Adrenal gland (tissue), 12 donors: ENCODE measurements around the gene MAP3K14. TPM values are rescaled to one million over a fixed set of nuclear protein-coding genes. Genes with fewer than 3 reads are reported as not detected.

ENCODE experiments used
- DNase-seq, 7 donors: peaks; one replicate each; pipeline ENCODE4 v3.0.0-alpha.2; 2019 to 2020
- H3K27ac ChIP-seq, 5 donors: fragments of 200-600 bp; sonication (generic) in 4 of 5; 1 replicate in 3 of 5; 2 replicates in 2 of 5; pipeline versions ENCODE4 v1.5.1 to v1.8.0; 2016 to 2020; ENCODE audit warnings: mild to moderate bottlenecking in 1 of 5
- H3K27me3 ChIP-seq: fragments of 200-600 bp; 2 replicates; pipeline ENCODE4 v1.8.0; 2021
- H3K36me3 ChIP-seq, 2 donors: fragments of 200-600 bp; replicated peaks in 1 of 2; 1 replicate in 1 of 2; 2 replicates in 1 of 2; pipeline versions ENCODE4 v1.5.1 to v1.8.0; 2018 to 2022
- H3K4me1 ChIP-seq, 2 donors: fragments of 200-600 bp; replicated peaks in 1 of 2; 1 replicate in 1 of 2; 2 replicates in 1 of 2; pipeline versions ENCODE4 v1.5.1 to v1.8.0; 2018 to 2021
- H3K4me3 ChIP-seq, 4 donors: fragments of 200-600 bp; sonication (generic) in 3 of 4; one replicate each; pipeline ENCODE4 v1.5.1; 2016 to 2018
- H3K9me3 ChIP-seq, 3 donors: fragments of 200-600 bp; sonication (generic) in 1 of 3; replicated peaks in 1 of 3; 1 replicate in 2 of 3; 2 replicates in 1 of 3; pipeline versions ENCODE4 v1.5.1 to v1.8.0; 2016 to 2021
- POLR2A ChIP-seq, 2 donors: fragments of 450-650 bp; IDR thresholded peaks; one replicate each; pipeline ENCODE4 v1.6.1; 2017; ENCODE audit warnings: antibody characterized with exemption in 2 of 2, mild to moderate bottlenecking in 2 of 2, moderate library complexity in 1 of 2
- WGBS, 4 donors: extraction: QIAGEN DNeasy Blood & Tissue Kit in 2 of 4; methylation state at CpG; one replicate each; pipeline versions ENCODE4 v1.1.5 to v1.1.7; 2013 to 2017; 5-methylcytosine and 5-hydroxymethylcytosine counted together
- intact Hi-C, 2 donors: fragments of 100-400 bp; cut with DNase I; formaldehyde crosslinking; loops; one replicate each; pipeline versions ENCODE4 v1.14.1 to v1.15.0; 2022 to 2023
- polyA plus RNA-seq, 3 donors: library from polyadenylated mRNA; stranded (reverse); fragments of 200-250 nt in 2 of 3; fragments of 350-450 nt in 1 of 3; fragmentation: Illumina TruSeq in 1 of 3; extraction: RNeasy Lipid Tissue Mini Kit (QIAGEN cat#74804) in 1 of 3; gene quantifications; one replicate each; pipeline ENCODE4 v1.2.3, GENCODE V29; 2013 to 2014
- total RNA-seq, 9 donors: library from RNA; depleted of rRNA in 4 of 9; stranded (reverse); fragments of >200 nt in 4 of 9; fragments of 120-200 nt in 1 of 9; fragmentation: NEBNext Ultra II Directional in 1 of 9; extraction: Animal tissue kit (Norgen Biotek cat#: 25700) in 1 of 9; gene quantifications; one replicate each; pipeline versions ENCODE4 v1.1.0 to v1.2.4, GENCODE V29; 2013 to 2023
- TF ChIP-seq, protein P1 (sequence below), 6 experiments: fragments of 450-650 bp in 4 of 6; fragments of 200-600 bp in 2 of 6; sonication (generic) in 1 of 6; IDR thresholded peaks; 1 replicate in 5 of 6; 2 replicates in 1 of 6; pipeline versions ENCODE4 v1.5.1 to v1.8.0; 2016 to 2021; ENCODE audit warnings: antibody characterized with exemption in 6 of 6, mild to moderate bottlenecking in 2 of 6, moderate library complexity in 1 of 6
- donor health status: healthy with polysubstance abuse.
- donor health status: Bipolar disorder and iron deficiency.
- donor health status: DM: yes; HTN: yes; CAD: no.
- donor health status: DM: no; HTN: no; CAD: no.
- donor health status: DM: no; HTN: no; CAD: no.
- donor health status: DM: yes; HTN: yes; CAD: no.

The MAP3K14 gene
- total and polyA plus RNA-seq, 12 donors = 2.4 to 14.7 (median 7.2) TPM

GRCh38 chr17:45299361-45299760 is 17.5 kb downstream of the MAP3K14 start:
- intact Hi-C loops = no loop called here

DNA sequence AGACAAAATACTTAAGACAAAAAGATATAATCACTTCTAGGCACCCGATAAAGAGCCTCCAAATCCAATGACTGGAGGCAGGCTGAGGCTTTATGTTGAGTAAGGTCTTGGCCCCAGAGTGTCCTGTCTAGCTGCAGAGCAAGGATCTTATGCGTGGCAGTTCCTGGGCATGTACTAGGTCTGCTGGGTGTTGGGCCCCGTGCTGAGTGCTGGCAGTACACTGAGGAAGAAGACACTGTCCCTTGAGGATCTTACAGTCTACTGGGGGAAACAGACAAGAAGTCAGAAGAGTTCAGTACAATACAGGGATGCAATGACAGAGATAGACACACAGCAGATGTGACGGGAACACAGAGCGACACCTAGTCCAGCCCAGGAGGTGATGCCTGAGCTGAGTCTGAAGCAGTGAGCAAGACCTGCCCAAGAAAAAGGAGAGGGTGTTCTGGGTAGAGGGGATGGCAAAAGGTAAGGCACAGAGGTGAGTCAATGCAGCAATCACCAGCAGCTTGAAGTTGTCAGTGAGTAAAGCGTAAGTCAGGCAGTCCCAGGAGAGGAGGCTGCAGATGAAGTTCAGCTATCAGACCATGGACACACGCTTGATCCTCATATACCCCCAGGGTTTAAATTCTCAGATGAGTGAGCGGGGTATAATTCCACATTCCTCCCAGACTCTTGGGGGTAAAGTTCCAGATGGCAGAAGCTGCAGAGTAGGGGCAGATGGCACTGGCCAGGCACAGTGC is 18.1 kb downstream of the MAP3K14 start:
- Histone ChIP-seq H3K9me3 (no peaks in the 10 kb centered on the region), H3K27ac (peak overlapping the region in 2 of 5 donors; percentile 49 to 57), H3K27me3 (no peaks in the 10 kb centered on the region), H3K36me3 (no peaks in the 10 kb centered on the region), H3K4me1 (peaks cover 25 to 78% of the 10 kb centered on the region in 2 donors), H3K4me3 (no peak overlapping the region)
- intact Hi-C loops = no loop called here
- no peak for TF ChIP-seq POLR2A (IDR thresholded peaks at IDR 0.05)
- TF ChIP-seq, protein P1, sequence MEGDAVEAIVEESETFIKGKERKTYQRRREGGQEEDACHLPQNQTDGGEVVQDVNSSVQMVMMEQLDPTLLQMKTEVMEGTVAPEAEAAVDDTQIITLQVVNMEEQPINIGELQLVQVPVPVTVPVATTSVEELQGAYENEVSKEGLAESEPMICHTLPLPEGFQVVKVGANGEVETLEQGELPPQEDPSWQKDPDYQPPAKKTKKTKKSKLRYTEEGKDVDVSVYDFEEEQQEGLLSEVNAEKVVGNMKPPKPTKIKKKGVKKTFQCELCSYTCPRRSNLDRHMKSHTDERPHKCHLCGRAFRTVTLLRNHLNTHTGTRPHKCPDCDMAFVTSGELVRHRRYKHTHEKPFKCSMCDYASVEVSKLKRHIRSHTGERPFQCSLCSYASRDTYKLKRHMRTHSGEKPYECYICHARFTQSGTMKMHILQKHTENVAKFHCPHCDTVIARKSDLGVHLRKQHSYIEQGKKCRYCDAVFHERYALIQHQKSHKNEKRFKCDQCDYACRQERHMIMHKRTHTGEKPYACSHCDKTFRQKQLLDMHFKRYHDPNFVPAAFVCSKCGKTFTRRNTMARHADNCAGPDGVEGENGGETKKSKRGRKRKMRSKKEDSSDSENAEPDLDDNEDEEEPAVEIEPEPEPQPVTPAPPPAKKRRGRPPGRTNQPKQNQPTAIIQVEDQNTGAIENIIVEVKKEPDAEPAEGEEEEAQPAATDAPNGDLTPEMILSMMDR (IDR thresholded peaks at IDR 0.05) = no peak
- no peak for DNase-seq
- 87 to 92% (median 91%) methylated on average over 8 of the region's 8 CpGs for WGBS, 4 donors

More at GRCh38 chr17:45299361-45299760, 17.5 kb downstream of the MAP3K14 start:
- Histone ChIP-seq H3K36me3 (no peaks in the 10 kb centered on the region), H3K9me3 (no peaks in the 10 kb centered on the region), H3K27me3 (no peaks in the 10 kb centered on the region), H3K27ac (peak overlapping the region in 2 of 5 donors; percentile 34 to 49), H3K4me1 (peaks cover 18 to 72% of the 10 kb centered on the region in 2 donors), H3K4me3 (no peak overlapping the region)
- peak in 2 of 7 donors; percentile 35 to 43 for DNase-seq
- TF ChIP-seq POLR2A (IDR thresholded peaks at IDR 0.05) = no peak
- TF ChIP-seq, protein P1 (IDR thresholded peaks at IDR 0.05) = no peak
- 49 to 63% (median 62%) methylated on average over 2 of the region's 2 CpGs for WGBS, 4 donors

GRCh38 chr17:45296833-45297124 is 20.0 kb downstream of the MAP3K14 start:
- intact Hi-C loops = no loop called here
- no peak for TF ChIP-seq POLR2A (IDR thresholded peaks at IDR 0.05)
- TF ChIP-seq, protein P1 (IDR thresholded peaks at IDR 0.05) = no peak
- peaks cover 26 to 81% of the 10 kb centered on the region in 2 donors for H3K4me1 ChIP-seq
- no peak for DNase-seq
- H3K36me3 ChIP-seq = no peaks in the 10 kb centered on the region
- no peak overlapping the region for H3K4me3 ChIP-seq
- peak overlapping the region in 1 of 5 donors; percentile 1 for H3K27ac ChIP-seq
- no peaks in the 10 kb centered on the region for H3K27me3 ChIP-seq
- H3K9me3 ChIP-seq = no peaks in the 10 kb centered on the region
- 39 to 57% (median 49%) methylated on average over 1 of the region's 1 CpG for WGBS, 4 donors

DNA sequence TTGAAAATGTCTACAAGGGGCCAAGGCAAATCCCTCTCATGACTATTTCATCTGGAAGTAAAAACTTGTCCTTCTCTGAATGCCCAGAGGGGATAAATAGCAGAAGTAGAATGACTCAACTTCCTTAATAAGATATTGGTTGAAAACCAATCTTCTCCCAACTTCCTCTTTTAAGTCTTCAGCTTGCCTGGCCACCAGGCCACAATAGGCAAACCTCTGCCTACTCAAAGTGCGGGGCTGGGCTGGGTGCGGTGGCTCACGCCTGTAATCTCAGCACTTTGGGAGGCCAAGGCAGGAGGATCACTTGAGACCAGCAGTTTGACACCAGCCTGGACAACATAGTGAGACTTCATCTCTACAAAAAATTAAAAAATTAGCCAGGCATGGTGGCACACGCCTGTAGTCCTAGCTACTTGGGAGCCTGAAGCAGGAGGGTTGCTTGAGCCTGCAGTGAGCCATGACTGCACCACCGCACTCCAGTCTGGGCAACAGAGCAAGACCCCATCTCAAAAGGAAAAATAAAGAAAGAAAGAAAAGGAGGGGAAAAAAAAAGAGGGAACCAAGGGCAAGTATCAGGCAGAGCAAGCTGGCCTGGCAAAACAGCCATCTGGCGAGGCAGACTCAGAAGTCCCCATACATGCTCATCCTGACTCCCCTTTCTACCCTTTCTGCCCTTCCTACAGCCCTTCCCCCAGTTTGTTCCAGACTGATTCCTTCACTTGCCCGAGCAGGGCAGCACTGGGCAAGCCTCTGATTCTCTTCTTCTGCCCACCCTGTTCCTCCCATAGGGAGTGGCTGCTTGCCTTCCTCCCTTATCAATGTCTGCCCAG is 20.6 kb downstream of the MAP3K14 start:
- H3K9me3 ChIP-seq = no peaks in the 10 kb centered on the region
- intact Hi-C loops = no loop called here
- no peaks in the 10 kb centered on the region for H3K27me3 ChIP-seq
- H3K4me3 ChIP-seq = no peak overlapping the region
- 76 to 90% (median 84%) methylated on average over 6 to 7 of the region's 7 CpGs for WGBS, 4 donors
- no peak for DNase-seq
- H3K36me3 ChIP-seq = no peaks in the 10 kb centered on the region
- peak overlapping the region in 2 of 5 donors; percentile 1 to 51 for H3K27ac ChIP-seq
- no peak for TF ChIP-seq POLR2A (IDR thresholded peaks at IDR 0.05)
- TF ChIP-seq, protein P1 (IDR thresholded peaks at IDR 0.05) = no peak
- peaks cover 26 to 87% of the 10 kb centered on the region in 2 donors for H3K4me1 ChIP-seq
